ENCODE measurements around the gene MUC4.

DNA sequence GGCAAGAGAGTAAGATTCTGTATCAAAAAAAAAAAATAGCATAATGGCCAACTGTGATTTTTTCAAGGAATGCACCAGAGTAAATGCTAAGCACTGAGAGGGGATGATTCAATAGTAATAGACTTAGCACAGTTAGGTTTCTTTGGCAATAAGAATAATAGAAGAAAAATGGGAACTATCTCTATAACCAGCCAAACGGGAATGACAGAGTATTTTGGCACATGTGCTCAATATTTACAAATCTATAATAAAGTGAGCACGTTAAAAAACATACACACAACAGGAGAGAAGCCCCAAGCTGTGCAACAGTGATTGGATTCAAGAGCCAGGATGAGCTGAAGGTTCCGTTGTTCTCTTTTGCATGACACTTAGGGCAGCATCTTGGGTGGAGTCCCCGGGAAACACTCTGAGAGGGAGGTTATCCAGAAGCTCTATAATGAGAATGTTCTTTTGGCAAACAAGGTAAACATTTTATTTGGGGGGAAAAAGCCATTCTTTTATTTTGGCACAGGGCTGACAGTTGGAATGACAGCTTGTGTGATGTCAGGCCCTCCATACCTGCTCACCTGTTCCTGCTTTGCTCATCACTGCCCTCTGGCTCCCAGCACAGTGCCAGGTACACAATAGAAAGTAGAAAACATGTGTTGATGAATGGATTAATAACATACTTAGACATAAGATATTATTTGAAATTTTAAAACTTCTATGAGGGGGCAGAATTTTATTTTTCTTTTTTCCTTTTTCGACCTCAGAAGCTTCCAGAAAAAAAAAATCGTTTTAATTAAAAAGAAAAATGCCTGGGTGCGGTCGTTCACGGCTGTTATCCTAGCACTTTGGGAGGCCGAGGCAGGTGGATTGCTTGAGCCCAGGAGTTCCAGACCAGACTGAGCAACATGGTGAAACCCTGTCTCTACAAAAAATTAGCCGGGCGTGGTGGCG lies 44.0 kb upstream of the MUC4 start:
- TF ChIP-seq POLR2AphosphoS5 (IDR thresholded peaks at IDR 0.05), result no peak
- TF ChIP-seq, protein P1, sequence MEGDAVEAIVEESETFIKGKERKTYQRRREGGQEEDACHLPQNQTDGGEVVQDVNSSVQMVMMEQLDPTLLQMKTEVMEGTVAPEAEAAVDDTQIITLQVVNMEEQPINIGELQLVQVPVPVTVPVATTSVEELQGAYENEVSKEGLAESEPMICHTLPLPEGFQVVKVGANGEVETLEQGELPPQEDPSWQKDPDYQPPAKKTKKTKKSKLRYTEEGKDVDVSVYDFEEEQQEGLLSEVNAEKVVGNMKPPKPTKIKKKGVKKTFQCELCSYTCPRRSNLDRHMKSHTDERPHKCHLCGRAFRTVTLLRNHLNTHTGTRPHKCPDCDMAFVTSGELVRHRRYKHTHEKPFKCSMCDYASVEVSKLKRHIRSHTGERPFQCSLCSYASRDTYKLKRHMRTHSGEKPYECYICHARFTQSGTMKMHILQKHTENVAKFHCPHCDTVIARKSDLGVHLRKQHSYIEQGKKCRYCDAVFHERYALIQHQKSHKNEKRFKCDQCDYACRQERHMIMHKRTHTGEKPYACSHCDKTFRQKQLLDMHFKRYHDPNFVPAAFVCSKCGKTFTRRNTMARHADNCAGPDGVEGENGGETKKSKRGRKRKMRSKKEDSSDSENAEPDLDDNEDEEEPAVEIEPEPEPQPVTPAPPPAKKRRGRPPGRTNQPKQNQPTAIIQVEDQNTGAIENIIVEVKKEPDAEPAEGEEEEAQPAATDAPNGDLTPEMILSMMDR (IDR thresholded peaks at IDR 0.05), result no peak
- no peak for TF ChIP-seq POLR2A (IDR thresholded peaks at IDR 0.05)
- no peak for TF ChIP-seq EP300 (IDR thresholded peaks at IDR 0.05)
